ENCODE results near the gene CD300LG.

GRCh38 chr17:43879723-43880419 lies 32.9 kb downstream of the CD300LG start:
- TF ChIP-seq EZH2 (IDR thresholded peaks at IDR 0.05; ENCODE audit: borderline replicate concordance, low read depth, low read length, poor library complexity, severe bottlenecking) (no peak), CTCF (conservative IDR thresholded peaks at IDR 0.05; ENCODE audit: low read depth, low read length) (no peak)
